Germinal center (tissue), 1 donor: ENCODE data around the gene CEACAM1.
"Not testable (repeated sequence)": the region's sequence is repeated elsewhere in the genome, so short reads cannot be mapped to it uniquely, and the experiment has no call there.

ENCODE experiments used
- DNase-seq: peaks from one replicate; pipeline ENCODE4 v3.0.0; 2012; ENCODE audit warnings: mixed read lengths, low spot score

CEACAM1 gene

DNA sequence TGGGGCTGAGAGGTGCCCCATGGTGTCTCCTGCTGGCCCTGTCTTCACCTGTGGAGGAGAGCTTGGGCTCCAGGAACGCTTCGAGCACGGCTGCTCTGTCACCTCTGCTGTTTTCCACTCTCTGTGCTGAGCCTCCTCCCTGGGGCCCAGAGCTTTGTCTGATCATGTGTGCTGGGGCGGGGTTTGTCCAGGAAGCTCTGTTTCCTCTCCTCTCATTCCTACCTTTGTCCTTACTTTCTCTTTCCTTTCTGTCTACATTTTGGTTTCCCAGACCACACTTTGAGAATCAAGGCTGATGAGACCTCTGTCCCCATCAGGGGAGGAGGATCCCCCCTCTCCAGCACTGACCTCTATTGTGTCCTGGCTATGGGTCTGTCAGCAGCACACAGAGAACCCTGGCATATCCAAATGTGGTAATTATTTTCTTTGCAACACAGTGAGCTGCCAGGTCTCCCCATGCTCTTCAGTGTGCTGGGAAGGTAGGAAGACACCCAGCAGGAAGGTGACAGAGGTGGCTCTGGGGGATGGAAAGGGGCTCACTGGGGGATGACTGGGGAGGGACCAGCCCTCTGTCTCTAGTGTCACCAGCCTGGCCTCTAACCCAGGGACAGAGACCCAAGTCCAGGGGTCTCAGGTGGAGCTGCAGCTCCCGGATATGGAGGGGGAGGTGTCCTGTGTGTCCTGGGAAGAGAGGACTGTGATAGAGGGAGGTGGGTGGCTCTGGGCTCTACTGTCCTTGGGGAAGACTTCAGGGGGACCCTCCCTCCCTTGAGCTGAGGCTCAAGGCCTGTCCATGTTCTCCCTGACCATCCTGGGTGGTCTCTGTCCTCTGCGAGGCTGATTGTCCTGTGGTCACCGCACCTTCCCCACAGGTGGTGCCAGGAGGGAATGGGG, at the start of gene CEACAM1:
TSS of gene CEACAM1 (minus strand) at position 128 of the 894 bp plus-strand sequence. CDS start at position 21, 107 bp downstream.
- peak; percentile 53 for DNase-seq

GRCh38 chr19:42577016-42577415, 48.7 kb upstream of the CEACAM1 start:
- DNase-seq: no peak

- no peak for DNase-seq
Measured at GRCh38 chr19:42576241-42576640, 48.0 kb upstream of the CEACAM1 start.

- no peak for DNase-seq
Measured at GRCh38 chr19:42573642-42574041, 45.4 kb upstream of the CEACAM1 start.

DNA sequence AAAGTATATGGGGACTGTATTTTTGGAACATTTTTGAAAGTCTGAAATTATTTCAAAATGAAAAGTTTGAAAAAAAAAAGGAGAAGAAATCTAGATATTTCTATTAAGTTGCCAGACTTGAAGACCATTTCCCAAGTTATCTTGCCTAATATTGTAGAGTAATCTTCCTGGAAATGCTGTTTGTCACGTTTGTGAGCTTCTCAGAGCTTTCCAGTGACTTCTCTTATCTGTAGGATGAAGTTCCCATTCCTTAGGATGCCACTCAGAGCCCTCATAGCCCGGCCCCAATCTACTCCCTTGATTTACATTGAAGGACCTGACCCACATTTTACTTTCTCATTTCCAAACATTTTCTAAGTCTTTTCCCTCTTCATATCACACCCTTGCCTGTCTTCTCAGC, 42.8 kb upstream of the CEACAM1 start:
- DNase-seq: no peak

GRCh38 chr19:42569193-42569592, 40.9 kb upstream of the CEACAM1 start:
- no peak for DNase-seq

DNA sequence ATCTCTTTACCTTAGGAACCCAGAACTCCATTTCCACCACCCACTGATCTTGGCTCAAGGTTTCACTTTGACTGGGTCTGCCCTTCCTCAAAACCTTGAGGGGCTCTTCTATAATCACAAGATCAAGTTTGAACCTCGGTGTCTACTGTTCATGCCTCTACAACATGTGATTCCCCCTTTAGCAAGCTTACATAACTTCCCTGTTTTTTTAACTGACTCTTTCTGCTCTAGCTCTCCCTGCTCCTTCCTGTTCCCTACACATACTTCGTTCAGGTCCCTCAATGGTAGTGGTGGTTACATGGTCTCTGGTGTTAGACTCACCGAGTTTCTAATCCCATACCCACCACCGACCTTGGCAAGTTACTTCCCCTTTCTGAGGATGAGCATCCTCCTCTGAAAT, 39.7 kb upstream of the CEACAM1 start:
- DNase-seq: no peak

DNA sequence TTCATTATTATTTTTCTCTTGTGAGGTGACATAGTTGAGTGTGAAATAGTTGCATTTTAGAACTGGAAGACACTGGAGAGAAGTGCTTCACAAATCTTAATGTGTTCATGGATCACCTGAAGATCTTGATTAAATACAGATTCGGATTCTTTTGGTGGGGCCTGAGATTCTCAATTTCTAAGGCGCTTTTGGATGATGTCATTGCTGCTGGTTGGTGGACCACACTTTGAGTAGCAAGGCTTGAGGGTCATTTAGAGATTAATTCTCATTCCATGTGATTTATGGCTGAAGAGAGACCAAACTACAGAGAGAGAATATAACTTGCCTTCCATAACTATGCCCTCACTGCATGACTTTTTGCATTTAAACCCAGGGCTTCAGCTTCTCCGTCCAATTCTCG, 39.3 kb upstream of the CEACAM1 start:
- DNase-seq: no peak

DNA sequence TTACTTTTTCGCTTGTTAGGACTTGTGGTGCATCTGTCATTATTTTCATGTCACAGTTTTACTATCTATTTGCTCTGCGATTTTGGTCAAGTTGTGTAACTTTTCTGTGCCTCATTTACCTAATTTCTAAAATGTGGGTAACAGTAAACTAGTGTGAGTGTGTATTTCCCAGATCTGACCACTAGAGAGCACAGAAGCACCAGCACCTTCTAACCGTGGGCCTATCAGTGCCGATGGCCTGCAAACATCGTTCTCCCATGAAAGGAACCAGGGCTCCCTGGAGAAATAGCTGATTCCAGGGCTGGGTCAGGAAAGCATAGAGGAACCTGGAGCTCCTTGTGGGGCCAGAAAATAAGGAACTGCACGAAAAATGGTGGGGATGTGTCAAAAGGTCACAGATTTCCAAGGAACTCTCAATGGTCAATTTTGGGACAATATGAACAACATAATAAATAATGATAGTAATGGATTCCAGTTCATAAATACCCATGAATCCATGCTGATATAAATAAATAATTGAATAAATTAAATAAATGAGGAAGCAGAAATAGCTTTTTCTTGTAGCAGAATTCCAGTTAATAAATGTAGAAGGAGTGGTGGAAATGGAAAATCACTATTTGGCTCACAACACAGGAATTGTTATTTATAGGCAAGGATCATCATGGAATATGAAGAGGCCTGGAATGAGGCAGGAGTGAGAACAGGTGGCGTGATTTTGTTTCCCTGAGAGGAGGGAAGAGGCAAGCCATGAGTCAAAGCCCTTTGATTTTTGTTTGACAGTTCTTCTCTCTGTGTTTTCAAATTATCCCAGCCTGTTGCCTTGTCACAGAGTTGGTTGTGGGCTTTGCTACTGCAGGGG, 35.3 kb upstream of the CEACAM1 start:
- peak; percentile 63 for DNase-seq

GRCh38 chr19:42561512-42561911, 33.2 kb upstream of the CEACAM1 start:
- no peak for DNase-seq

DNA sequence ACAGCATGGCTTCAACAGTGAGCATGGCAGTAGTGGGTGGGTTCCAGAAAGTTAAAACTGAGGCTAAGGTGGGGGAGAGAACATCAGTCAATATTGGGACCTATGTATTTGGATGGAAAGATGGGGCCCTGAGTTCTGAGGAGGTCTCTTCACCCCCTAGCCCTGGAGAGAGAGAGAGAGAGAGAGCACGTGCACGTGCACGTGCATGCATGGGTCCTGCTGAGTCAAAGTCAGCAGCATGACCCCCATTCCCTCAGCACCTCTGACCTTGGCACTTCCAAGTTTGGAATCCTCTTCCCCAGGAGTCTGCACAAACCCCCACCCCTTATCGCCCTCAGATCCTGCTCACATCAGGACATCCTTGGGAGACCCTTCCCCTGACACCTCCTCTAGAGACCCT, 32.5 kb upstream of the CEACAM1 start:
- no peak for DNase-seq

DNA sequence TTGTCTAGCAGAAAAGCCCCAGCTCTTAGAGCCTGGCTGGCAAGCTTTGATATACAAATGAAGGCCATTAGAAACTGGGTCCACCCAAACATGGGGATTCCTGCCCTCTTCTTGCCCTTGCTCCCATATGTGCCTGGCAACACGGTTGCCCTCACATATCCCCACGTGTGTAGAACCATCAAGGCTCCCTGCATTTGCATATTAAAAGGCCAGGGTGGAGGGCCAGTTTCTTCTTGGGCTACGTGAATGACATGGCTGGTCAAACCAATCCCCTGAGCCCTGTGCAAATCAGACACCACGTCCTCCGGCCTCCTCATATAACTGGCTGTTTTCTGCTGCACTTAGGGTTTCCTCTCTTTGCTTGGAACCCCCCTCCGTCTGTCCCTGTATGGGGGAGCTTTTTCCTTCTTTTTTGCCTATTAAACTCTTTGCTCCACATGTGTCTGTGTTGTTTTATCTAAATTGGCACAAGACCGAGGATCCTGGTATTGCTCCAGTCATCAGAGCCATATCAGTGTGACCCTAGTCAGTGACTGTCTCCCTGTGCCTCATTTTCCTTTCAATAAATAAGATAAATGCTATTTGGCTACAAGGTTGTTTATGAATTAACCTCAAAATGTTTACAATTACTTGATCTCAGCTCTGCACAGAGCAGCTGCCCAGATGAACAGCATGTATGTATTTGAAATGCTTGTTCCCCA, 30.3 kb upstream of the CEACAM1 start:
- DNase-seq: no peak

GRCh38 chr19:42557386-42557871, 29.1 kb upstream of the CEACAM1 start:
- DNase-seq: not testable (repeated sequence)

DNA sequence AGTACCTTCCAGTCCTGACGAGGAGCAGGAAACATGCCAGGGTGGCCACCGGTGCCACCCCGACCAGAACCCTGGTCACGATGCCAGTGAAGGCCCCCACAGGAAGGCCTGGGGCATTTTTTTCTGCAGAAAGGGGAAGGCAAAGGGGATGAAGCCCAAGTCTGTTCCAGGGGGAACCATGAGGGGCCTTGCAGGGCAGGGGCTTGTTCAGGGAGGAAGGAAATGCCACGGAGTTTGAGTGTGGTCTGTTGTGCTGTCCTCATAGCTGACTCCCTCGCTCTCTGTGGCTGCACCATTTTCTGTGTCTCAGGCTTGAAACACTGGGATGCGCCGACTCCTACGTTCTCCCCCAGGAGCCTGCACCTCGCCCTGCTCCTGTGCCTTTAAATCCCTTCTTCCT, 27.5 kb upstream of the CEACAM1 start:
- no peak for DNase-seq

DNA sequence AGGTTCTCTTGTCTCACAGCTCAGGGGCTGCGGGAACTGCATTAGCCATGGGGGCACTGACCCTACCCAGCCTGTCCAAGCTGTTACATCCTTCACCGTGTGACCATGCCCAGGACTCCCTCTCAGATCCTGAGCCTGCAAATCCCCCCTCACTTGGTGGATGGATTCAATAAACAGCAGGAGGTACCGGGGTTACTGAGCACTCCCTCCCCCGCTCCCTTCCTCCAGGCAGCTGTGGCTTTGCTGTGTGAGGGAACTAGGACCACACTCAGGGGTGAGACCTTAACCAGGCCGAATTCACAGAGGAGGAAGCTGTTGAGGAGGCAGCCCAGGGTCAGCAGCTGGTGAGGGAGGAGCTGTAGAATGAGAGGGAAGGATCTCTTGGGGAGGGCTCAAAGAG, 27.0 kb upstream of the CEACAM1 start:
- DNase-seq: no peak

DNA sequence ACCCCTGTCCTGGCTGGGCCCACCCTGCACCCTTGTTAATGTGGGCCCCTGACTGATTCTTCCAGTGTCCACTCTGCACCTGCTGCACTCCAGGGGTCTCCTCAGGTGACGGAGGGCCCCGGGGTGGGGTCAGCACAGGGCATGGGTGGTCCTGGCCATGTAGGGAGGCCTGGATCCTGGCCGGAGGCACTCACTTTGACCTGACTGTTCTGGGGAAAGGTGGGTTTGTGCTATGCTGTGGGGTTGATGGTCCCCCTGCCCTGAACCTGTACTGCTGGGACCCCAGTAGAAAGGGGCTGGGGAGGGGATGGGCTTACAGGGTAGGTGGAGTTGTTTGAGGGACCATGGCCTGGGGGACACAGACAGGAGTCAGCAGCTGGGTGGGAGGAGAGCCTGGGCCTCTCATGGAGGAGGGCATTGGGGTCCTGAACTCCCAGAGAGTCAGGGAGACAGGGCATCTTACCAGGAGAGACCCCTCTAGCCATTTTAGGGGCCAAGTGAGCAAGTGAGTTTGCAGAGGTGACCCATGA, 25.8 kb upstream of the CEACAM1 start:
- DNase-seq: no peak

DNA sequence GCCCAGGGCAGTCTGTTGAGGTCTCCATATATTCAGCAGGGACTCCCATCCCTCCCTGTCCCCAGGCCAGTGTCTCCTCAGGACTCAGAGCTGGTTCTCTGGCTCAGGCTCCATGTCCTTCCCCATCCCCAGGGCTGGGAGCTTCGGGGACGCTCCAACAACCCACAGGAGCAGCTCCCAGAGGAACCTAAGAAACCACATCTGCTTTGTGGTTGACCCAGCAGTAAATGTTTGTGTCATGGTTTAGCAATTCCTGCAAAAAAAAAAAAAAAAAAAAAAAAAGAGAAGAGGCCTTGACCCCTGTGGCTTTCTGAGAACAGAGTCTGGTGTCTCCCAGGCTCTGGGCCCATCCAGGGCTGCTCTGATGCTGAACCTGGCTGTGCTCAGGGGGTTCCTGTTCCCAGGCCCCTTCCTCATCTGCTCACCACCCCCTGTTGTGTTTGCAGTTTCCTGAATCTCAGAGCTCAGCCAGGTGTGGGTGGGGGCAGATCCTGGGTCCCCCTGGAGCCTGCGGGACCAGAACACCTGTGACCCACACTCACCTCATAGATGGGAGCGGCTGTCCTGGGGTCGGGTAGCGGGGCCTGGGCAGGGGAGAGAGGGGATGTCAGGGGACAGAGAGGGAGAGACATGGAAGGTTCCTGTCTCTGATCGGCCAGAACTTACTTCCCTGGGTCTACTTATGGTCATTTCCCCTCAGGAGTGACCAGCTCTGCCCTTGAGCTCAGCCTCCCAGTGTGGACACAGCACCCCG, 25.2 kb upstream of the CEACAM1 start:
- DNase-seq: no peak

GRCh38 chr19:42552086-42553065, 24.1 kb upstream of the CEACAM1 start:
- DNase-seq: no peak

GRCh38 chr19:42550521-42550920, 22.2 kb upstream of the CEACAM1 start:
- DNase-seq: not testable (repeated sequence)

GRCh38 chr19:42549067-42549466, 20.8 kb upstream of the CEACAM1 start:
- DNase-seq: not testable (repeated sequence)
